Left ventricle myocardium superior (tissue), 1 donor: ENCODE measurements around the gene MIER1. TPM values are rescaled to one million over a fixed set of nuclear protein-coding genes. Genes with fewer than 3 reads are reported as not detected.
A peak's percentile ranks its signal among the peaks of the same experiment; 100 is the strongest.
"Not testable (repeated sequence)": the region's sequence is repeated elsewhere in the genome, so short reads cannot be mapped to it uniquely, and the experiment has no call there.

Experiments used
- ATAC-seq: fragments of 200-7000 bp; cut with Tn5 transposase; one replicate; pipeline ENCODE4 v1.9.1; 2020; ENCODE audit warnings: mild to moderate bottlenecking, moderate library complexity
- DNase-seq: peaks from one replicate; pipeline ENCODE4 v3.0.0-alpha.2; 2020
- intact Hi-C: fragments of 100-400 bp; cut with micrococcal nuclease; formaldehyde crosslinking; loops from one replicate; pipeline ENCODE4 v1.11.0; 2022
- long read RNA-seq: library from polyadenylated mRNA; unstranded; transcript quantifications from one replicate; pipeline ENCODE4 v2.0.0, GENCODE V29; 2021
- total RNA-seq: library from RNA; stranded (reverse); fragmentation: NEBNext Ultra II Directional; extraction: Animal tissue kit (Norgen Biotek cat#: 25700); gene quantifications from one replicate; pipeline ENCODE4 v1.2.1, GENCODE V29; 2021
- donor health status: DM: no; HTN: yes; CAD: no; lungs with severe emphysema.

MIER1 gene
- total RNA-seq, result 19.1 TPM
- long read RNA-seq, full-length matches to known transcripts, result 8 of 23 reads
- long read RNA-seq, partial matches to known transcripts, result 8 of 23 reads
- long read RNA-seq, other reads (novel, unspliced or antisense), result 7 of 23 reads

DNA sequence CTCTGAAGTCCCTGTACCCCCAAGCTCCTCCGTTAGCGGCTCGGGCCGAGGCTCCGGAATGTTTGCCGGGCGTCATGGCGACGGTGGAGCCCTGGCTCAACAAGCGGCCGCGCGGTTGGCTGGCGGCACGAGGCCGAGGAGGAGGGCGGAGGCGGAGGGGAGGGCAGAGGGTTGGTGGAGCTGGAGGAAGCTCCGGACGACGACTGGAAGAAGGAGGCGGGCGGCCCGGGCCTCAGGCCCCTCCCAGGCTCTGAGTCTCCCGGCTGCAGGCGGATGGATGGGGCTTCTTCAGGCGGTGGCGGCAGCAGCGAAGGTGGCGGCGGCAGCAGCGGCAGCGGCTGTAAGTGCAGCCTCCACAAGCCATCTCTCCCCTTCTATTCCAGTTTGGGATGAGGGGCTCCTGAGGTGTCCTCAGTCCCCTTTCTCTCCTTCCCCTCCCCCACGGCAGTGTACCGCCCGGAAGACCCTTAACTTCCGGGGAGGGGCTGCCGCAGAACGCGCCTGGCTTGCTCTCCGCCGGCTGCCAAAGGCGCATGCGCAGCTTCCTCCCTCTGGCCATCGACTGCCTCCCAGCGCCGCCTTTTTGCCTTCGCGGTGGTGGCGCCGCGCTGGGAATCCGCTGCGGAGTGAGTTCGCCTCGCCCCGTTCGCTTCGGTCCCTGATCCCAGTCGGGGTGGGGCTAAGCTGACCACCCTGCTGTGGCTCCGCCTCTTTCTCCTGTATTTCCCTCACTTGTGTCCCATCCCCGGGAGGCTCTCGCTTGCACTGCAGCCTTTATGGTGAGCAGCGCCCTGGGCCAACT, at the start of gene MIER1, which contains the start of gene DNAI4:
Gene MIER1, plus strand, starts transcription at position 235 of the 802 bp plus-strand sequence. Its CDS starts 39 bp downstream, at position 274.
Gene DNAI4, minus strand, starts transcription at position 101 of the 802 bp plus-strand sequence. Its CDS starts 25 bp downstream, at position 76.
- peak; percentile 97 for ATAC-seq
- DNase-seq, result peak; percentile 99
- intact Hi-C loops, result no loop called here

DNA sequence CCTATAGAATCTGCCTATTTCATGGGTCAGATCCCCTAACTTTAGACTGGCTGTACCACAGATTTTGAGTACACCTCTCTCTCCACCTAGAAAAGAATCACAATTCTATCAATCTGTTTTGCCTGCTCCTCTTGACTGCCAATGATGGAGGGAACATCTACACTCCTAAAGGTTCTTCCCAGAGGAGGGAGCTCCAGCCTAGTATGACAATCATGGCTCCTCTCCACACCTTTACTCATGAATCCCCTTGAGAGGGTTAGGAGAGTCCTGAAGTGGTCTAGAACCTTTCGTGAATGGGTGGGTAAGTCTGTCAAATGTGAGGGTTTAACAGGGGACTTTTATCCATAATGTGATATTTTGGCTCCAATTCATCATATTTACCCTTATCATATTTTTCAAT, 48.1 kb upstream of the MIER1 start:
- no peak for DNase-seq
- no peak for ATAC-seq
- intact Hi-C loops, result no loop called here

DNA sequence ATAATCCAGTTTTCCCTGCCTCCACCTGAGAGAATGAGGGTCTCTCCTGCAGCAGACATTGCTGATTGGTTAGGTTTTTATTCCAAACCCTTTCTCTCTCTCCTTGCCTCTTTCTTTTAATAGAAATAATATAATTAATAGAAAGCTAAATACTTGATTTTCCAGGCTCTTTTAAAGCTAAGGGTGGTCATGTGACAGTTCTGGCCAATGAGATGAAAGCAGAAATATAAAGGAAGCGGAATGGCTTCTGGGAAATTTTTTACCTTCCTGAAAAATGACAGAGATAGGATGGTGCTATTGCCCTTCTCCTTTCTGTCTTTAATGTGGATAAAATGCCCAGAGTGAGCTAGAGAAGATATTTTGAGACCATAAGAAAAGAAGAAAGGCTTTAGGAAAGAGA, 35.8 kb upstream of the MIER1 start:
- intact Hi-C loops, result no loop called here
- ATAC-seq, result no peak
- DNase-seq, result no peak

DNA sequence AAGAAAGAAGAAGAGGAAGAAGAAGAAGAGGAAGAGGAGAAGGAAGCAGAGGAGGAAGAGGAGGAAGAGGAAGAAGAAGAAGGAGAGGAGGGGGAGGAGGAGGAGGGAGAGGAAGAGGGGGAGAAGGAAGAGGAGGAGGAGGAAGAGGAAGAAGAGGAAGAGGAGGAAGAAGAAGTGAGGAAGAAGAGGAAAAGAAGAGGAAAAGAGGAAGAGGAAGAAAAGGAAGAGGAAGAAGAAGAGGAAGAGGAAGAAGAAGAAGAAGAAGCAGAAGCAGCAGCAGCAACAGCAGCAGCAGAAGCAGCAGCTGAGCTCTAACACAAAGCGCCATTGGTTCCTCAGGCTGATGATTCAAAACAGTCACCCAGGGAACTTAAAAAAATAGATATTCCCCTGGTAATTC, 34.2 kb upstream of the MIER1 start:
- intact Hi-C loops, result no loop called here
- ATAC-seq (no peak), DNase-seq (no peak)

DNA sequence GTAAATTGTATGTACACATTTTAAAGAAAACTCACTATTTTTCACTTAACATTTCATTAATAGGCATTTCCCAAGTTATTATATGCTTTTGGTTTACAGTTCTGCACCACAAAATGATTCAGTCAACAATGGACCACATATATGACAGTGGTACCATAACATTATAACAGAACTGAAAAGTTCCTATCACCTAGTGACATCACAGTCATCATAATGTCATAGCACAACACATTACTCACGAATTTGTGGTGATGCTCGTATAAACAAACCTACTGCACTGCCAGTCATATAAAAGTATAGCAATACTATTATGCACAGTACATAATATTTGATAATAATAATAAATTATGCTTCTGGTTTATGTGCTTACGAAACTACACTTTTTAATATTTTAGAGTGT, 31.1 kb upstream of the MIER1 start:
- no peak for DNase-seq
- ATAC-seq, result no peak

DNA sequence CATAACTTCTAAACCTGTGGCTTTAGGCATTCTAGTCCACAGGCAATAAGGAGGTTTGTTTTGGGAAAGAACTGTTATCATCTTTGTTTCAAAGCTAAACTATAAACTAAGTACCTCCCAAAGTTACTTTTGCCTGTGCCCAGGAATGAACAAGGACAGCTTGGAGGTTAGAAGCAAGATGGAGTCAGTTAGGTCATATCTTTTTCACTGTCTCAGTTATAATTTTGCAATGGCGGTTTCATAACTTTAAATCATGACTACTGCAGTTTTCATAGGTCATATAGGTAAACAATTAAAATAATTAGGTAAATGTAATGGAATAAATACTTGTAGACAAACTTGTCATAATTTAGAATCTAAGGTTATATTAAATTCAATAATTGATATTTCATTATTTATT, 9.6 kb upstream of the MIER1 start:
- ATAC-seq, intact Hi-C loops: not testable (repeated sequence)

More for the DNA sequence above, 31.1 kb upstream of the MIER1 start:
- intact Hi-C loops, result no loop called here

DNA sequence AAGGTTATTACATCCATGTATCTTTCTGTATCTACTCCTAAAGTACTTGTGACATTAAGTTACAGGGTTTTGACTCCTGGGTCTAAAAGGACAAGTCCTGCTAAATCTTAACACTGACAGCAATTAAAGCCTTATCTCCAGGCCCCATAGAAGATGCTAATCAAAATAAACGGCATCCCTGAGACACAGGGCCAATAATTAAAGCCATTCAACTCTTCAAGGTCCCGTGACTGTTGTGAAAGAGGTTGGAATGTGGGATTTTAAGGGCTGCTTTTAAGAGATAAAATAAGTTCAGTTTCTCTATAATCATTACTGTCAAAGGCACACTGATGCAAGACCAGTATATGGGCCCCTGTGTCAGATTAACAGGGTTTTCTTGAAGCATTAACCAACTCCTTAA, 8.5 kb upstream of the MIER1 start:
- DNase-seq (no peak), ATAC-seq (no peak)
- intact Hi-C loops, result no loop called here

More for the DNA sequence above, 9.6 kb upstream of the MIER1 start:
- not testable (repeated sequence) for DNase-seq

DNA sequence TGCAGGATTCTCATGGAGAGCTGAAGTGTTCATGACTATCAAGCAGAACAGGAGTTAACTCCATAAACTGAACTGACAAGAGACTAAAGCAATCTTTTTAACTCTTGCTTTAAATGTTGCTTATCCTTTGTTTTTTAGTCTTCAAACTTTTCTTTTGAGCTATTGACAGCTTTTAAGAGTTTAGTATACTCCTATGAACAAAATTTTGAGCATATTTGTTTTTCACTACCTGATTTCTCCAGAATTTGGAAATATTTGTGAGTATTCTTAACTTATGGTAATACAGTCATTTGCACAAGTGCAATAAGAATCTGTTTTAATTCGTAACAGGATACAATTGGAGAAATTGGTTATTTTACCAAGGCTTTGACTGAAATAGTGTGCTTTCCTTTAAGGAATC, 7.3 kb upstream of the MIER1 start:
- no peak for ATAC-seq
- no peak for DNase-seq
- intact Hi-C loops, result no loop called here

DNA sequence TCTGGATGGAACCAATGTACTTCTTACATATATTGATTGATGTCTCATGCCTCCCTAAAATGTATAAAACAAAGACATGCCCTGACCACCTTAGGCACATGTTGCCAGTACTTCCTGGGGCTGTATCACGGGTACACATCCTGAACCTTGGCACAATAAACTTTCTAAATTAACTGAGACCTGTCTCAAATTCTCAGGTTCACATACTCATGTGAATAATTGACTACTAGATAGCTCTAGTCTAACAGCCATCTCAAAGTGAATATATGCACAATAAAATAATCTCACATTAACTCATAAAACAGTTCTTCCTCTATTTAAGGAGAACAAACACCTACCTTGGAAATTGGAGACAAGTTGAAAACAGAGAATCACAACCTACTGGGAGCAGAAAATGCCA, 5.7 kb upstream of the MIER1 start:
- ATAC-seq, result no peak
- intact Hi-C loops, result no loop called here
- no peak for DNase-seq

DNA sequence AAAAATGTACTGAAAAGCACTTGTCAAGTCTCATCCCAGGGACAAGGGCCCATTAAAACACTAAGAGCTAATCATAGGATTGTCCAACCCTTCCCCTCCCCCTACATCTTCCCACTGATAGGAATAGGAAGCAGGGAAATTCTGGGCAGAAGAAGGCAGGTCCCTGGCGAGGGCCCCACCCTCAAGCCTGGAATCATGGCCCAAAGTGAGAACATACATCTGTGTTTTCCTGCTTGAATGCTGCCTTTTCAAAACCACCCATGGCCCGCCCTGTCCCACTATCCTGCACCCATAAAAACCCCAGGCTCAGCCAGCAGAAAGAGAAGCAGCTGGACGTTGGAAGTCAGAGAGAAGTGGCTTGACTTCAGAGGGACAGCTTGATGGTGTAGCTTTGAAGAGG, 5.0 kb upstream of the MIER1 start:
- intact Hi-C loops, result no loop called here
- DNase-seq, result no peak
- no peak for ATAC-seq

DNA sequence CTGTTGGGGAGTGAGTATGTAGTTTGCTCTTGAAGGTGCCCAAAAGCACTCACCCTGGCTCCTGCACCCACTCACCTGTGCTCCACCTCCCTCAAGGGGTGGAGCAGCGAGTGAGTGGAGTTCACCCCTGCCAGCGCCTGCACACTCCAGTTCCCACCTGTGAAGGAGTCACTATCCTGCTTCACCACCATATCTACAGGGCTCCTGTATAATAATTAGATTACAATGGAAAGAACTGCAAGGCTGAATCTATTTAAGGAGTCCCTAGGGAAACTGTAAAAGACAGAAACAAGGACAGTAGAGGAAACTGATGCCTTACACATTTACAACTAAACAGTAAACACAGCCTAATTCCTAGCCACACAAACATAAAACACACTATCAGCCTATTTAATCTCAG, 4.2 kb upstream of the MIER1 start:
- no peak for DNase-seq
- no peak for ATAC-seq
- intact Hi-C loops, result no loop called here

DNA sequence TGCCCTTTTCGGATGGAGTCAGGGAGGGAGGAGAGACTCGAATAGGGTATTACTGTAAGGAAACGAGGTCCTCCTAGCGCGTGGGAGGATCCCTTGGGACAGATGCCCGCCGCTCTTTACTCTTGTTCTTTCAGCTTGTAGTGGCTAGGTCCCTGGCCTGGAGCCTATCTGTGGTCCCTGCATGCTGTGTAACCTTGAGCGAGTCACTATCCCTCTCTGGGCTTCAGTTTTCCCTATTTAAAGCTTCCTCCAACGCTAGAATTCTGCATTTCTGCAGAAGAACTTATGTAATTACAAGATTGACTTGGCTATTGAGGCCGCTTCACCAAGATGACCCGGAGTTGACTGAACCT, 744 bp downstream of the MIER1 start:
- no peak for DNase-seq
- ATAC-seq, result peak; percentile 2
- intact Hi-C loops, result no loop called here

DNA sequence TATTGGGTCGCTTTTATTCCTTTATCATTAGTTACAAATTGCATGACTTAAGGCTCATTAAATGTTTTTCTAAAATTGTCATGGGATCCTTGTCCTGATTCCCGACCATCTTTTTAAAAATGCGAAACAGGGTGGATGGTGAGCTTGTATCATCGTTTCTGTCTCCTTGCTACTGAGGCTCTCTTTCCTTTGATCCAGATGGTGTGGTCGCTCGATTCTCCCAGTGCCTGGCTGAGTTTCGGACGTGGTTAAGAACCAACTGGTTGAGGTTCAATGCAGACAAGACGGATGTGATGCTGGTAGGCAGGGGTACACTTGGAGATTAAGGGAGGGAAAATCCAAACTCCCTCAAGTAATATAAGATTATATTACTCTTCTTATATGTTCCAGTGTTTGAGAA, 1.2 kb downstream of the MIER1 start:
- no peak for ATAC-seq
- intact Hi-C loops, result no loop called here

DNA sequence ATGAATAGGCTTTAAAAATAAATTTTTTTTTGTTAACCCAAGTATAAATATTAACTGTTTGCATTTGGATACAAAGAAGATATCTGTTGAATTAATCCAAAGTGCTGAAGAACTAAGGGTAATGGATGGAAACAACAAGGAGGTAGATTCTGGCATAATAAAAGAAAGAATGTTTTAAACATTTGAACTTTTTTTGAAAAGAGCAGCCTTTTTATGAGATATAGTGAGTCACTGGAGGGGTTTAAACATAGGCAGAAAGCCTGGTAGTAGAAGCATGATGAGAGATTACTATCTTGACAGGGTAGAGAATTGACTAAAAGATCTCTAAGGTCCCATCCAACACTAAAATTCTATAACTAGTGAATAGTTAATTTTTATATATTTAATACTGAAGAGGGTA, 2.7 kb downstream of the MIER1 start:
- ATAC-seq (no peak), DNase-seq (no peak)
- intact Hi-C loops, result no loop called here

More for the DNA sequence above, 1.2 kb downstream of the MIER1 start:
- no peak for DNase-seq

DNA sequence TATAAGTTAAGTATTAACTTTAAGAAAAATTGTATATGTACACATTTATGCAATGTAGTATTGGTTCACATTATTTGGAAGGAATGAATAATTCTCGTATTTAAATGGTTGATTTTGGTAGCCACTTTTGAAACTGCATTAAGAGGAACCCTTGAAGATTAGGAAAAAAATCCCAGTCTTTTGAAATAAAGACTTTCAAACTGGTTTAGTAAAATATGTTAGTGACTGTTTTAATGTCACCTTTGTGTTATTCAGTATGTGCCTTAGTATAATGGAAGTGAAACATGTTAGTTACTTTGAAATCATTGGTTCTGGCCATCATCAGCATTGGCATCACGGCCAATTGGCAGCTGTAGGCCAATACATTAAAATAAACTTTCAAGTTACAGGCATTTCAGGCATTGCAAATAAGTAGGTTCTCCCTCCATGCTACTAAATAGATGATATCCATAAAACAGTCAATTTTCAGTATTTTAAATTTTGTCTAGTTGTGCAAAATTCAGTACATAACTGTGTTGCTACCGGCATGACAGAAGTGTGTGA, 4.4 kb downstream of the MIER1 start:
- ATAC-seq (no peak), DNase-seq (no peak)
- intact Hi-C loops, result no loop called here

DNA sequence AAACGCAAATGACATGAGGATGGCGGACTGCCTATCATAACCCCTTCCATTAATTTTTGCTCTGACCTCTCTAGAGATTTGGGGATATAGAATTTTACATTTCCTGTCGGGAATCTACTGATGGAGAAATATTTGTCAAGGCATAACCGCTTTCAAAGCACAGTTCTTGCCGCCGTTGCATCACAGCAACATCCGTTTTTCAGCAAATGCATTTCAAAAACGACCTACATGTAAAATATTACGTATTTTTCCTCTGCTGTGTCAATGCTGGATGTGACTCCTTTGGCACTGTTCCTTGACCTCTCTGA, 4.9 kb downstream of the MIER1 start:
- ATAC-seq, result no peak
- intact Hi-C loops, result no loop called here
- no peak for DNase-seq

DNA sequence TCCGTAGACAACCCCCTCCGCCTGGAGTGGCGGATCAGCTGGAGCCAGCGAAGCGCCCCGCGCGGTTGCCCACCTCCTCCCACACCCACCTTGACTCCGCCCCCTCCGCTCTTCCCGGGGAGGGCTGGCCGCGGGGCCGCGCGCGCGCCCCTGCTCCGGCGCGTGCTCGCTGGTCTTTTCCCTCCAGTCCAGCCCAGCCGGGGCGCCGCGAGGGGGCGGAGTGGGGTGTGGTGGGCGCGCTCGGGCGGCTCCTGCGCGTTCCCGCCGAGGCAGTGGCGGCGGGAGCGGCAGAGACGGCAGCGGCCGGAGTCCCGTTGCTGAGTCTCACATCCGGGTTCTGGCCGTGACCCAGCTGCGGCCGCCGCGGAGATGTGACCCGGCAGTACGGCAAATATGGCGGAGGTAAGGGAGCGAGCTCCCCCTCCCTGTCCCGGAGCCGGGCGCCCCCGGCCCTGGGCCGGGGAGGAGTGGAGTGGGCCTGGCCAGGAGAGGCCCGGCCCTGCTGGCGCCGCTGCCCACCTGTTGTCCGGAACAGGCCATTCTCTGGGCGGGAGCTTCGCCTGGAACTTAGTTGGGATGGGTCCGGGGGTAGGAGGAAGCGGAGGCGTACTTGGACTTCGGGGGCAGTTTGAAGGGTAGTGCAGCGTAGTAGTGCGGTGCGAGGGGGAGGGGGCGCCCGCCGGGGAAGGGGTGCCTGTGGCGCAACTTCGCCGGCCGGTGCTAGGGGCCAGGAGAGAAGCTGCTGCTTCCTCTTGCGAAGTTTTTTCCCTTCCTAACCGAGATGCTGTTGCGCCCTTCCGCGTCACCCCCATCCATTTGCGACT, 5.4 kb downstream of the MIER1 start:
- intact Hi-C loops, result no loop called here

DNA sequence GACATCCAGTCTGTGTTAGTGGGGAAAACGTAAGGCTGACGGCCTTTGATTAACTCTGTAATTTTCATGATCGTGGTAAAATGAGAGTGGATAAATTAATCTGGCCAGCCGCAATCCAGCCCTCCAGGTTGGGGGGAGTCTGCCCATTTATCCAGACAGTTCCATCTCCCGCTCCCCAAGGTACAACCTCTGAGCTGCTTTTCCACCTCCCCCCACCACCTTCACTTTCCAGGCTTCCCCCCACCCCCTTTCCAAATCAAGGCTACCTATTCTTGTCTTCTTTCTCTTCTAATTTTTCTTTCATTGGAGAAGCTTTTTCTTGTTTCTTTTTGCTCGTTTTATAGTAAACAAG, 6.0 kb downstream of the MIER1 start:
- ATAC-seq (no peak), DNase-seq (no peak)
- intact Hi-C loops, result no loop called here

More for the DNA sequence above, 5.4 kb downstream of the MIER1 start:
- peak; percentile 98 for DNase-seq
- ATAC-seq, result peak; percentile 90

DNA sequence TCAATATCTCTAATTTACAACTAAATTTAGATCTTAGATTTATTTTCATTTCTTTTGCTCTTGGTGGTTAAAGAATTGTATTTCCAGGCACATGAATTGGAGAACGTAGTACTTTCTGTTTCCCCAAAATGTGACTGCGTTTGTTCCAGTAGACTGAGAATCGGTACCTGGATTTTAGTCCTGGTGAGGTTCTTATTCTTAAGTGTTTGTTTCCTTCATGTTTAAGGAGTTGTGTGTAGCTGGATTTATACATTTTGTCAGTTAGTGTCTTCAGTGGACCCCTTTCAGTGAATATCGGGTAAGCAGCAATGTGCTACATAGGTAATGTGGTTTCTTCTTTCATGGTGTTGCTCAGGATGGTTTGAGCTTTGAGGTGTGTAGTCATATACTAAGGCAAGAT, 6.8 kb downstream of the MIER1 start:
- ATAC-seq (no peak), DNase-seq (no peak)
- intact Hi-C loops, result no loop called here

DNA sequence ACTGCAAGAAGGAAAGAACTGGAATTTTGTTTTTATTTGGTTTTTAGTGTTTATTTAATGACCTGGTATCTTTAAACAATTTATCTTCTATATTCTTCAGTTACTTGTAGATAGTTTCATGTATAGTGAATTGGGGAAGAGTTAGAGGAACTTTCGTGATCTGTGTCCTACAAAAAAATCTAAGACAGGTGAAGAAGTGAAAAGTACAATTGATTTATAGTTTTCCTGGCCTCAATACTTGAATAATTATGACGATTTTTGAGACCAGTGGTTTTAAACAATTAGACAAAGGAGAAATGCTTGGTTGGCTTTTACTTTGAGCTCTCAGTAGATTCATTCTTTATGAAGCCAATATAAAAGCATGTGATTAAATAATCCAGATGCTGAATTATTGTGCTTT, 7.5 kb downstream of the MIER1 start:
- intact Hi-C loops, result no loop called here

More for the DNA sequence above, 7.5 kb downstream of the MIER1 start:
- DNase-seq (no peak), ATAC-seq (no peak)
